ENCODE results near the gene FBXO11. TPM values are rescaled to one million over a fixed set of nuclear protein-coding genes. Genes with fewer than 3 reads are reported as not detected.

The FBXO11 gene
- total RNA-seq, 1 experiment from 2014 or later = 43.8 TPM

DNA sequence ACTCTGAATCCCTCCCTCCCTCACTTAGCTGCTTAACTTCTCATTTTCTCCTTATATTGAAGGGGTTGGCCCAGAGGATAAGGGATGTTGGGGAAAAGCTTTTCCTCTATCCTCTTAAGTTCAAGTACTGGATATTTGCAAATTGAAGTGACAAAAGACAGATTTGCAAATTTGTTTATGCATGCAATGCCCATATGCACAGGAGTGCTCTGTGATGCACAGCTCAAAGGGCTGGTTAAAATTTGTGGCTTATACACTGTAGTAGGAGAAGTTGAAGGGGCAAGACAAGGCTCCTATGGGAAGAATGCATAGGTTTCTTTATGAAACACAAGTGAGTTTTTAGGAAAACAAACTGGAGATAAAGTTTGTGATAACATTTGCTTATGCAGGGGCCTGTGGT lies 131.7 kb downstream of the FBXO11 start:
- no peak for ATAC-seq
- Mint-ChIP-seq H3K27me3 (ENCODE audit: low read depth) (no peaks in the 10 kb centered on the region), H3K9me3 (peaks cover 6% of the 10 kb centered on the region), H3K27ac (no peak overlapping the region; the same call in 1 of the 2 replicates), H3K36me3 (peaks cover 5% of the 10 kb centered on the region), H3K4me1 (peaks cover 24% of the 10 kb centered on the region), H3K4me3 (no peak overlapping the region)
- ChIA-PET POLR2A (no interaction called here), CTCF (no interaction called here)
- no peak for DNase-seq (ENCODE audit: low spot score)
- TF ChIP-seq, protein P1, sequence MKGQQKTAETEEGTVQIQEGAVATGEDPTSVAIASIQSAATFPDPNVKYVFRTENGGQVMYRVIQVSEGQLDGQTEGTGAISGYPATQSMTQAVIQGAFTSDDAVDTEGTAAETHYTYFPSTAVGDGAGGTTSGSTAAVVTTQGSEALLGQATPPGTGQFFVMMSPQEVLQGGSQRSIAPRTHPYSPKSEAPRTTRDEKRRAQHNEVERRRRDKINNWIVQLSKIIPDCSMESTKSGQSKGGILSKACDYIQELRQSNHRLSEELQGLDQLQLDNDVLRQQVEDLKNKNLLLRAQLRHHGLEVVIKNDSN (CRISPR knock-in tag; IDR thresholded peaks at IDR 0.05) = no peak
- TF ChIP-seq, protein P2, sequence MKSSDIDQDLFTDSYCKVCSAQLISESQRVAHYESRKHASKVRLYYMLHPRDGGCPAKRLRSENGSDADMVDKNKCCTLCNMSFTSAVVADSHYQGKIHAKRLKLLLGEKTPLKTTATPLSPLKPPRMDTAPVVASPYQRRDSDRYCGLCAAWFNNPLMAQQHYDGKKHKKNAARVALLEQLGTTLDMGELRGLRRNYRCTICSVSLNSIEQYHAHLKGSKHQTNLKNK (CRISPR knock-in tag; IDR thresholded peaks at IDR 0.05) = no peak
- no peak for TF ChIP-seq OVOL2 (CRISPR knock-in tag; IDR thresholded peaks at IDR 0.05; ENCODE audit: borderline replicate concordance)
- TF ChIP-seq ZNF416 (CRISPR knock-in tag; IDR thresholded peaks at IDR 0.05) = no peak
- no peak for TF ChIP-seq ZNF263 (CRISPR knock-in tag; IDR thresholded peaks at IDR 0.05; ENCODE audit: low read depth)
- TF ChIP-seq ZNF423 (CRISPR knock-in tag; IDR thresholded peaks at IDR 0.05) = no peak
- no peak for TF ChIP-seq CREM (CRISPR knock-in tag; IDR thresholded peaks at IDR 0.05)
- no peak for TF ChIP-seq GTF2I (CRISPR knock-in tag; conservative IDR thresholded peaks at IDR 0.05)
- TF ChIP-seq SP1 (CRISPR knock-in tag; conservative IDR thresholded peaks at IDR 0.05) = no peak
- TF ChIP-seq TEAD4 (CRISPR knock-in tag; IDR thresholded peaks at IDR 0.05) = no peak
- TF ChIP-seq, protein P3, sequence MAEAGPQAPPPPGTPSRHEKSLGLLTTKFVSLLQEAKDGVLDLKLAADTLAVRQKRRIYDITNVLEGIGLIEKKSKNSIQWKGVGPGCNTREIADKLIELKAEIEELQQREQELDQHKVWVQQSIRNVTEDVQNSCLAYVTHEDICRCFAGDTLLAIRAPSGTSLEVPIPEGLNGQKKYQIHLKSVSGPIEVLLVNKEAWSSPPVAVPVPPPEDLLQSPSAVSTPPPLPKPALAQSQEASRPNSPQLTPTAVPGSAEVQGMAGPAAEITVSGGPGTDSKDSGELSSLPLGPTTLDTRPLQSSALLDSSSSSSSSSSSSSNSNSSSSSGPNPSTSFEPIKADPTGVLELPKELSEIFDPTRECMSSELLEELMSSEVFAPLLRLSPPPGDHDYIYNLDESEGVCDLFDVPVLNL (CRISPR knock-in tag; IDR thresholded peaks at IDR 0.05; ENCODE audit: borderline replicate concordance, low read depth) = no peak
- TF ChIP-seq, protein P4, sequence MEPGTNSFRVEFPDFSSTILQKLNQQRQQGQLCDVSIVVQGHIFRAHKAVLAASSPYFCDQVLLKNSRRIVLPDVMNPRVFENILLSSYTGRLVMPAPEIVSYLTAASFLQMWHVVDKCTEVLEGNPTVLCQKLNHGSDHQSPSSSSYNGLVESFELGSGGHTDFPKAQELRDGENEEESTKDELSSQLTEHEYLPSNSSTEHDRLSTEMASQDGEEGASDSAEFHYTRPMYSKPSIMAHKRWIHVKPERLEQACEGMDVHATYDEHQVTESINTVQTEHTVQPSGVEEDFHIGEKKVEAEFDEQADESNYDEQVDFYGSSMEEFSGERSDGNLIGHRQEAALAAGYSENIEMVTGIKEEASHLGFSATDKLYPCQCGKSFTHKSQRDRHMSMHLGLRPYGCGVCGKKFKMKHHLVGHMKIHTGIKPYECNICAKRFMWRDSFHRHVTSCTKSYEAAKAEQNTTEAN (CRISPR knock-in tag; IDR thresholded peaks at IDR 0.05) = no peak
- no peak for TF ChIP-seq TEAD1 (CRISPR knock-in tag; IDR thresholded peaks at IDR 0.05)
- TF ChIP-seq ZNF219 (CRISPR knock-in tag; IDR thresholded peaks at IDR 0.05; ENCODE audit: borderline replicate concordance) = no peak
- TF ChIP-seq, protein P5, sequence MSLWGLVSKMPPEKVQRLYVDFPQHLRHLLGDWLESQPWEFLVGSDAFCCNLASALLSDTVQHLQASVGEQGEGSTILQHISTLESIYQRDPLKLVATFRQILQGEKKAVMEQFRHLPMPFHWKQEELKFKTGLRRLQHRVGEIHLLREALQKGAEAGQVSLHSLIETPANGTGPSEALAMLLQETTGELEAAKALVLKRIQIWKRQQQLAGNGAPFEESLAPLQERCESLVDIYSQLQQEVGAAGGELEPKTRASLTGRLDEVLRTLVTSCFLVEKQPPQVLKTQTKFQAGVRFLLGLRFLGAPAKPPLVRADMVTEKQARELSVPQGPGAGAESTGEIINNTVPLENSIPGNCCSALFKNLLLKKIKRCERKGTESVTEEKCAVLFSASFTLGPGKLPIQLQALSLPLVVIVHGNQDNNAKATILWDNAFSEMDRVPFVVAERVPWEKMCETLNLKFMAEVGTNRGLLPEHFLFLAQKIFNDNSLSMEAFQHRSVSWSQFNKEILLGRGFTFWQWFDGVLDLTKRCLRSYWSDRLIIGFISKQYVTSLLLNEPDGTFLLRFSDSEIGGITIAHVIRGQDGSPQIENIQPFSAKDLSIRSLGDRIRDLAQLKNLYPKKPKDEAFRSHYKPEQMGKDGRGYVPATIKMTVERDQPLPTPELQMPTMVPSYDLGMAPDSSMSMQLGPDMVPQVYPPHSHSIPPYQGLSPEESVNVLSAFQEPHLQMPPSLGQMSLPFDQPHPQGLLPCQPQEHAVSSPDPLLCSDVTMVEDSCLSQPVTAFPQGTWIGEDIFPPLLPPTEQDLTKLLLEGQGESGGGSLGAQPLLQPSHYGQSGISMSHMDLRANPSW (CRISPR knock-in tag; conservative IDR thresholded peaks at IDR 0.05; ENCODE audit: low read depth) = no peak

DNA sequence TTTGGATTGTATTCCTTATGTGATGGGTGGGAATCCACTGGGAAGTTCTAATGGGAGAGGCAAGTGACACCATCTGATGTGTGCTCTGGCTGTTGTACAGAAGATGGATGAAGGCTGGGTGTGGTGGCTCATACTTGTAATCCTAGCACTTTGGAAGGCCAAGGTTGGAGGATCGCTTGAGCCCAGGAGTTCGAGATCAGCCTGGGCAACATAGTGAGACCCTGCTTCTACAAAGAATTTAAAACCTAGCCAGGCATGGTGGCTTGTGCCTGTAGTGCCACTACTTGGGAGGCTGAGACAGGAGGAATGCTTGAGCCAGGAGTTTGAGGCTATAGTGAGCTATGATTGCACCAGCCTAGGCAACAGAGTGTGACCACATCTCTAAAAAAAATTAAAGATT lies 134.0 kb downstream of the FBXO11 start:
- CTCF ChIA-PET = interaction anchor here (1.1 kb wide), 1 partner anchor 11 kb away, joined by 4 read pairs; the partner anchor contains the start of gene MSH6

More for the DNA sequence above, 134.0 kb downstream of the FBXO11 start:
- DNase-seq (ENCODE audit: low spot score) = no peak
- Mint-ChIP-seq H3K4me3 (no peak overlapping the region), H3K27ac (no peak overlapping the region), H3K4me1 (peaks cover 17% of the 10 kb centered on the region), H3K9me3 (peaks cover 6% of the 10 kb centered on the region), H3K36me3 (peaks cover 5% of the 10 kb centered on the region), H3K27me3 (ENCODE audit: low read depth) (no peaks in the 10 kb centered on the region)
- no peak for ATAC-seq
- POLR2A ChIA-PET = no interaction called here
- TF ChIP-seq, protein P4 (CRISPR knock-in tag; IDR thresholded peaks at IDR 0.05) = no peak
- TF ChIP-seq ZNF121 (CRISPR knock-in tag; IDR thresholded peaks at IDR 0.05) = peak; percentile 75; the same call in 1 of the 2 replicates
